ENCODE measurements around the gene MICA. TPM values are rescaled to one million over a fixed set of nuclear protein-coding genes. Genes with fewer than 3 reads are reported as not detected.

Gene MICA
- total and polyA plus RNA-seq, 9 of the 15 experiments (the other 6 are each of a cell fraction or from before 2014, with no cell fraction given): 11.8 to 24.6 (median 16.7) TPM

- Histone ChIP-seq H3K9me1 (ENCODE audit: control insufficient read depth, insufficient read depth, low read length) (no peaks in the 10 kb centered on the region), H3K9ac (ENCODE audit: insufficient read depth in 1 of 2, low read depth in 2 of 2, low read length in 2 of 2) (peak overlapping the region; percentile 81 to 98), H3K27ac (ENCODE audit: extremely low read depth, low read depth, low read length) (peak overlapping the region; percentile 87), H3K27me3 (ENCODE audit: control insufficient read depth in 2 of 2, insufficient read depth in 2 of 2, low read length in 2 of 2) (no peaks in the 10 kb centered on the region), H3K9me3 (replicated peaks; ENCODE audit: control insufficient read depth, insufficient read depth, low read depth, low read length) (no peaks in the 10 kb centered on the region), H3K4me2 (ENCODE audit: insufficient read depth, low read length) (peak overlapping the region; percentile 81), H2AFZ (ENCODE audit: low read depth, low read length) (peak overlapping the region; percentile 92), H3K36me3 (ENCODE audit: control insufficient read depth, insufficient read depth, low read length) (no peaks in the 10 kb centered on the region), H4K20me1 (replicated peaks; ENCODE audit: control insufficient read depth, insufficient read depth, low read length) (no peaks in the 10 kb centered on the region; the same call in 1 of the 2 replicates), H3K79me2 (ENCODE audit: control insufficient read depth, insufficient read depth, low read length) (peaks cover 45% of the 10 kb centered on the region), H3K4me1 (replicated peaks in 1 of 2; ENCODE audit: control insufficient read depth in 2 of 2, insufficient read depth in 2 of 2, low read length in 2 of 2) (peaks cover 40 to 43% of the 10 kb centered on the region in 2 experiments), H3K4me3 (peak overlapping the region; percentile 51)
- in situ Hi-C loops (cut with MboI): loop anchor here (5.0 kb wide), 2 partner anchors 42 to 202 kb away; no protein-coding TSS in a partner anchor
- DNase-seq (ENCODE audit: extremely low read depth in 1 of 4, low spot score in 3 of 4): peak; percentile 51 to 88 (median 62)
- TSS peak; percentile 63 for BruUV-seq (replicated peaks)
- ATAC-seq: peak; percentile 58
- CTCF ChIA-PET (ENCODE audit: low intra/inter-chr PET ratio): interaction anchor here (0.6 to 5.5 kb wide), 4 partner anchors 42 to 867 kb away, joined by 3 to 68 read pairs (median 5); no protein-coding TSS in a partner anchor
- POLR2A ChIA-PET: interaction anchor here (0.6 to 2.7 kb wide), 9 partner anchors 12 to 528 kb away, joined by 3 to 8 read pairs (median 3); no protein-coding TSS in a partner anchor
- WGBS (ENCODE audit: insufficient coverage, low coverage, missing lambda C conversion rate): under 1% methylated on average over 29 of the region's 30 CpGs
- FAIRE-seq: no peak
- intact Hi-C loops (cut with micrococcal nuclease): no loop called here
- TF ChIP-seq ZNF444 (CRISPR knock-in tag; IDR thresholded peaks at IDR 0.05): no peak
- TF ChIP-seq GTF2A2 (tag; IDR thresholded peaks at IDR 0.05): no peak; the same call in 1 of the 2 replicates
- TF ChIP-seq MYC (IDR thresholded peaks at IDR 0.05; ENCODE audit: low read depth, low read length): no peak
- TF ChIP-seq MYC (CRISPR knock-in tag; IDR thresholded peaks at IDR 0.05; ENCODE audit: borderline replicate concordance, low read depth): no peak
- TF ChIP-seq ZNF695 (CRISPR knock-in tag; IDR thresholded peaks at IDR 0.05): no peak
- no peak for TF ChIP-seq RERE (CRISPR knock-in tag; IDR thresholded peaks at IDR 0.05; ENCODE audit: borderline replicate concordance)
- TF ChIP-seq ZBED1 (IDR thresholded peaks at IDR 0.05): no peak
- no peak for TF ChIP-seq CBX2 (IDR thresholded peaks at IDR 0.05; ENCODE audit: insufficient read depth, low read length, poor library complexity, severe bottlenecking)
- no peak for TF ChIP-seq NKRF (IDR thresholded peaks at IDR 0.05; ENCODE audit: borderline replicate concordance)
- no peak for TF ChIP-seq NFXL1 (CRISPR knock-in tag; IDR thresholded peaks at IDR 0.05)
- TF ChIP-seq KAT7 (CRISPR knock-in tag; IDR thresholded peaks at IDR 0.05; ENCODE audit: borderline replicate concordance): no peak
- no peak for TF ChIP-seq ZNF274 (IDR thresholded peaks at IDR 0.05; ENCODE audit: borderline replicate concordance, low read depth, low read length)
Measured at GRCh38 chr6:31400467-31401289, 2.7 kb upstream of the MICA start.
